IMR-90 (cell line): ENCODE data around the gene TNNI3K. TPM values are rescaled to one million over a fixed set of nuclear protein-coding genes. Genes with fewer than 3 reads are reported as not detected.

Source experiments
- ATAC-seq: fragments of 200-7000 bp; cut with Tn5 transposase; 2 replicates; pipeline ENCODE4 v1.9.1; 2020; ENCODE audit warnings: low read depth, mild to moderate bottlenecking, moderate library complexity
- BruUV-seq: library from RNA; stranded (reverse); fragments of 400-500 nt; replicated peaks from 2 replicates; lab custom pipeline; 2021; lab: Mats Ljungman, UMichigan
- CTCF ChIA-PET: fragments of 300-600 bp; formaldehyde crosslinking; extraction: SDS; loops from one replicate; lab custom pipeline; 2021; ENCODE audit warnings: antibody characterized with exemption; lab: Yijun Ruan, JAX
- POLR2A ChIA-PET: fragments of 300-600 bp; sonication (Branson Sonifier 250); formaldehyde crosslinking; loops from one replicate; lab custom pipeline; 2022; ENCODE audit warnings: antibody characterized with exemption; ENCODE audit not compliant: unreplicated experiment; lab: Charles Lee
- DNase-seq: peaks from one replicate; pipeline ENCODE4 v3.0.0; 2013
- H2AFZ ChIP-seq: replicated peaks from 2 replicates; pipeline ENCODE3; 2013; ENCODE audit warnings: low read length, mild to moderate bottlenecking; ENCODE audit not compliant: poor library complexity
- H2AK5ac ChIP-seq: 2 replicates; pipeline ENCODE4 v1.6.1; 2013; ENCODE audit warnings: low read depth, low read length, inconsistent platforms
- H2AK9ac ChIP-seq: replicated peaks from 2 replicates; pipeline ENCODE3; 2013; ENCODE audit warnings: mild to moderate bottlenecking, low read depth, low read length, moderate library complexity; ENCODE audit not compliant: poor library complexity
- H2BK120ac ChIP-seq: 2 replicates; pipeline ENCODE4 v1.6.1; 2013; ENCODE audit warnings: low read depth, low read length, inconsistent platforms
- H2BK15ac ChIP-seq: 3 replicates; pipeline ENCODE4 v1.6.1; 2013; ENCODE audit warnings: low read depth, low read length, inconsistent platforms
- H2BK20ac ChIP-seq: 2 replicates; pipeline ENCODE4 v1.6.1; 2013; ENCODE audit warnings: low read depth, mild to moderate bottlenecking, inconsistent platforms, low read length, moderate library complexity
- H2BK5ac ChIP-seq: 2 replicates; pipeline ENCODE4 v1.6.1; 2013; ENCODE audit warnings: mild to moderate bottlenecking, low read depth, low read length, inconsistent platforms; ENCODE audit not compliant: poor library complexity, severe bottlenecking
- H3K14ac ChIP-seq: replicated peaks from 2 replicates; pipeline ENCODE4 v1.6.1; 2013; ENCODE audit warnings: low read depth, low read length, inconsistent platforms
- H3K18ac ChIP-seq: 2 replicates; pipeline ENCODE4 v1.6.1; 2013; ENCODE audit warnings: low read depth, low read length, control low read depth
- H3K23ac ChIP-seq: 2 replicates; pipeline ENCODE4 v1.6.1; 2013; ENCODE audit warnings: low read depth, low read length, inconsistent platforms
- H3K27ac ChIP-seq: 2 replicates; pipeline ENCODE4 v1.5.1; 2013; ENCODE audit warnings: mild to moderate bottlenecking, control low read depth, low read length; ENCODE audit not compliant: insufficient read depth
- H3K27me3 ChIP-seq: 2 replicates; pipeline ENCODE4 v1.6.1; 2013; ENCODE audit warnings: low read length; ENCODE audit not compliant: control insufficient read depth, insufficient read depth
- H3K36me3 ChIP-seq: 2 replicates; pipeline ENCODE4 v1.6.1; 2013; ENCODE audit warnings: low read length, mixed read lengths; ENCODE audit not compliant: control insufficient read depth, insufficient read depth
- H3K4ac ChIP-seq: 2 replicates; pipeline ENCODE4 v1.6.1; 2013; ENCODE audit warnings: low read depth, low read length, inconsistent platforms
- H3K4me1 ChIP-seq: 2 replicates; pipeline ENCODE4 v1.6.1; 2013; ENCODE audit warnings: low read length, mixed read lengths; ENCODE audit not compliant: control insufficient read depth, insufficient read depth
- H3K4me2 ChIP-seq: 2 replicates; pipeline ENCODE4 v1.6.1; 2013; ENCODE audit warnings: low read depth, mild to moderate bottlenecking, control low read depth, low read length, moderate library complexity
- H3K4me3 ChIP-seq: 2 replicates; pipeline ENCODE4 v1.5.1; 2013; ENCODE audit warnings: low read depth, mild to moderate bottlenecking, control low read depth, low read length, moderate library complexity; ENCODE audit not compliant: insufficient read depth
- H3K56ac ChIP-seq: 2 replicates; pipeline ENCODE4 v1.6.1; 2013; ENCODE audit warnings: low read length, inconsistent platforms; ENCODE audit not compliant: insufficient read depth; ENCODE audit errors: extremely low read depth
- H3K79me1 ChIP-seq, 2 experiments: 2 replicates each; pipeline ENCODE4 v1.6.1; 2013; ENCODE audit warnings: low read length in 2 of 2, inconsistent platforms in 1 of 2, low read depth in 1 of 2
- H3K9ac ChIP-seq: 2 replicates; pipeline ENCODE4 v1.6.1; 2013; ENCODE audit warnings: low read depth, low read length, control low read depth
- H3K9me1 ChIP-seq: 2 replicates; pipeline ENCODE4 v1.6.1; 2013; ENCODE audit warnings: low read length, inconsistent platforms; ENCODE audit not compliant: insufficient read depth
- H3K9me3 ChIP-seq: 2 replicates; pipeline ENCODE4 v1.6.1; 2013; ENCODE audit warnings: low read length; ENCODE audit not compliant: control insufficient read depth, insufficient read depth
- H4K20me1 ChIP-seq: 2 replicates; pipeline ENCODE4 v1.6.1; 2013; ENCODE audit warnings: low read length, inconsistent platforms; ENCODE audit not compliant: insufficient read depth
- H4K5ac ChIP-seq: 2 replicates; pipeline ENCODE4 v1.6.1; 2013; ENCODE audit warnings: mild to moderate bottlenecking, low read depth, low read length, control low read depth
- H4K8ac ChIP-seq, 2 experiments: 2 replicates each; pipeline ENCODE4 v1.6.1; 2013; ENCODE audit warnings: low read depth in 2 of 2, low read length in 2 of 2, control low read depth in 1 of 2, inconsistent platforms in 1 of 2
- H4K91ac ChIP-seq: 2 replicates; pipeline ENCODE4 v1.6.1; 2013; ENCODE audit warnings: low read depth, low read length, inconsistent platforms; ENCODE audit not compliant: insufficient read depth
- BHLHE40 ChIP-seq: fragments of 150-350 bp; IDR thresholded peaks from 2 replicates; pipeline ENCODE4 v1.6.1; 2016; ENCODE audit warnings: mild to moderate bottlenecking, low read depth, low read length
- CEBPB ChIP-seq: IDR thresholded peaks from 2 replicates; pipeline ENCODE4 v1.6.1; 2012; ENCODE audit warnings: low read depth, low read length, improper control_type of control experiment
- CHD1 ChIP-seq: IDR thresholded peaks from 2 replicates; pipeline ENCODE4 v1.6.1; 2012; ENCODE audit warnings: low read depth, low read length, improper control_type of control experiment
- CTCF ChIP-seq: conservative IDR thresholded peaks from 2 replicates; pipeline ENCODE4 v1.5.1; 2012; ENCODE audit warnings: mild to moderate bottlenecking, low read depth, low read length, improper control_type of control experiment
- ELK1 ChIP-seq: fragments of 150-350 bp; IDR thresholded peaks from 2 replicates; pipeline ENCODE4 v1.6.1; 2016; ENCODE audit warnings: low read depth, mild to moderate bottlenecking, low read length, moderate library complexity, borderline replicate concordance
- FOS ChIP-seq: fragments of 150-350 bp; IDR thresholded peaks from 2 replicates; pipeline ENCODE4 v1.6.1; 2016; ENCODE audit warnings: low read depth, low read length
- MAFK ChIP-seq: IDR thresholded peaks from 2 replicates; pipeline ENCODE4 v1.6.1; 2012; ENCODE audit warnings: low read depth, low read length, improper control_type of control experiment
- MAZ ChIP-seq: IDR thresholded peaks from 2 replicates; pipeline ENCODE4 v1.6.1; 2012; ENCODE audit warnings: low read depth, mild to moderate bottlenecking, low read length, improper control_type of control experiment, moderate library complexity, borderline replicate concordance
- MXI1 ChIP-seq: IDR thresholded peaks from 2 replicates; pipeline ENCODE4 v1.6.1; 2012; ENCODE audit warnings: low read depth, mild to moderate bottlenecking, low read length, moderate library complexity, borderline replicate concordance
- NFE2L2 ChIP-seq: fragments of 150-350 bp; IDR thresholded peaks from 2 replicates; pipeline ENCODE4 v1.6.1; 2016; ENCODE audit warnings: low read depth, mild to moderate bottlenecking, low read length
- POLR2A ChIP-seq: IDR thresholded peaks from 2 replicates; pipeline ENCODE4 v1.6.1; 2012; ENCODE audit warnings: mild to moderate bottlenecking, low read depth, low read length
- RAD21 ChIP-seq: IDR thresholded peaks from 2 replicates; pipeline ENCODE4 v1.6.1; 2012; ENCODE audit warnings: low read length, improper control_type of control experiment
- RCOR1 ChIP-seq: IDR thresholded peaks from 2 replicates; pipeline ENCODE4 v1.6.1; 2012; ENCODE audit warnings: mild to moderate bottlenecking, low read length, improper control_type of control experiment; ENCODE audit not compliant: insufficient replicate concordance
- RFX5 ChIP-seq: IDR thresholded peaks from 2 replicates; pipeline ENCODE4 v1.8.0; 2012; ENCODE audit warnings: low read depth, mild to moderate bottlenecking, low read length, moderate library complexity
- SMC3 ChIP-seq: fragments of 150-350 bp; IDR thresholded peaks from 2 replicates; pipeline ENCODE4 v1.6.1; 2016; ENCODE audit warnings: low read depth, mild to moderate bottlenecking, antibody characterized with exemption, low read length, moderate library complexity
- USF2 ChIP-seq: fragments of 150-350 bp; IDR thresholded peaks from 2 replicates; pipeline ENCODE4 v1.6.1; 2017; ENCODE audit warnings: mild to moderate bottlenecking, antibody characterized with exemption, low read length, low read depth
- WGBS, 2 experiments: methylation state at CpG; one replicate each; pipeline versions ENCODE4 v1.1.5 to v1.1.7; 2013; ENCODE audit warnings: missing lambda C conversion rate in 2 of 2; ENCODE audit not compliant: insufficient read length in 1 of 2; ENCODE audit errors: extremely low coverage in 2 of 2; 5-methylcytosine and 5-hydroxymethylcytosine counted together
- dilution Hi-C: fragments of 300-500 bp; cut with HindIII; formaldehyde crosslinking; loops from one replicate; pipeline ENCODE4 v1.14.3; 2018; ENCODE audit warnings: low sequenced_read_pairs; ENCODE audit not compliant: unreplicated experiment
- in situ Hi-C: fragments of 300-500 bp; cut with MboI; formaldehyde crosslinking; loops from 3 replicates; pipeline ENCODE4 v1.14.3; 2019; ENCODE audit warnings: low sequenced_read_pairs, inconsistent platforms, mixed read lengths
- intact Hi-C: fragments of 100-400 bp; cut with micrococcal nuclease; formaldehyde crosslinking; loops from 2 replicates; pipeline ENCODE4 v1.10.0; 2022
- polyA plus RNA-seq, 3 experiments: library from polyadenylated mRNA; depleted of rRNA; stranded (reverse); fragments of >200 nt; gene quantifications; 2 replicates each; pipeline ENCODE4 v1.2.3, GENCODE V29; 2012; ENCODE audit warnings: low replicate concordance in 1 of 3
- total RNA-seq: library from RNA; depleted of rRNA; stranded (reverse); fragments of >200 nt; gene quantifications from 2 replicates; pipeline ENCODE4 v1.2.3, GENCODE V29; 2012

TNNI3K gene
- total and polyA plus RNA-seq, 2 of the 4 experiments (the other 2 are of a cell fraction): 0.90 to 1.3 TPM

GRCh38 chr1:74517599-74518051 lies 282.4 kb downstream of the TNNI3K start:
- no peaks in the 10 kb centered on the region for H4K20me1 ChIP-seq
- DNase-seq: no peak
- H3K36me3 ChIP-seq: no peaks in the 10 kb centered on the region
- 80% methylated on average over 1 of the region's 6 CpGs; no CpG with 5 or more reads in 1 of the 2 experiments for WGBS, 2 experiments
- in situ Hi-C loops: no loop called here
- no peak overlapping the region for H3K9ac ChIP-seq
- BruUV-seq: no TSS peak
- H2BK15ac ChIP-seq: no peak overlapping the region
- H3K4ac ChIP-seq: no peak overlapping the region
- no peak for TF ChIP-seq CEBPB
- TF ChIP-seq ELK1: no peak
- no peak for TF ChIP-seq RCOR1
- no peak for TF ChIP-seq MAZ
- no peak for TF ChIP-seq POLR2A
- no peak for TF ChIP-seq CTCF
- TF ChIP-seq MXI1: no peak
- TF ChIP-seq USF2: no peak
- no peak for TF ChIP-seq CHD1
- TF ChIP-seq FOS: no peak
- no peak for TF ChIP-seq RAD21
- no peak for TF ChIP-seq SMC3
- no peak for TF ChIP-seq MAFK
- TF ChIP-seq RFX5: no peak
- TF ChIP-seq NFE2L2: no peak
- no peak for TF ChIP-seq BHLHE40
- H3K27ac ChIP-seq: no peak overlapping the region
- no peaks in the 10 kb centered on the region for H3K27me3 ChIP-seq
- H3K18ac ChIP-seq: no peak overlapping the region
- H3K14ac ChIP-seq: no peak overlapping the region
- no peak overlapping the region for H4K8ac ChIP-seq
- intact Hi-C loops: no loop called here
- dilution Hi-C loops: no loop called here
- no peak overlapping the region for H2AFZ ChIP-seq
- no peak overlapping the region for H2BK5ac ChIP-seq
- H3K23ac ChIP-seq: no peak overlapping the region
- no peak overlapping the region for H3K4me2 ChIP-seq
- no peaks in the 10 kb centered on the region for H3K79me1 ChIP-seq
- ATAC-seq: no peak
- ChIA-PET CTCF (no interaction called here), POLR2A (no interaction called here)
- no peak overlapping the region for H4K5ac ChIP-seq
- H2BK20ac ChIP-seq: no peak overlapping the region
- no peak overlapping the region for H3K56ac ChIP-seq
- H3K4me1 ChIP-seq: no peaks in the 10 kb centered on the region
- H3K4me3 ChIP-seq: no peak overlapping the region
- H2AK9ac ChIP-seq: no peak overlapping the region
- no peaks in the 10 kb centered on the region for H3K9me3 ChIP-seq
- no peak overlapping the region for H4K91ac ChIP-seq
- no peak overlapping the region for H2BK120ac ChIP-seq
- no peaks in the 10 kb centered on the region for H3K9me1 ChIP-seq
- H2AK5ac ChIP-seq: no peak overlapping the region
